ENCODE results near the gene CYB5B. TPM values are rescaled to one million over a fixed set of nuclear protein-coding genes. Genes with fewer than 3 reads are reported as not detected.

Gene CYB5B
- total RNA-seq, 2 experiments from 2014 or later = 179 to 183 TPM

- no peak for DNase-seq
- H3K36me3 Mint-ChIP-seq (ENCODE audit: low read depth) = peaks cover 4% of the 10 kb centered on the region
- no peaks in the 10 kb centered on the region for H3K4me1 Mint-ChIP-seq (ENCODE audit: low read depth)
- no peak overlapping the region for H3K4me3 Mint-ChIP-seq
- ChIA-PET POLR2A (no interaction called here), CTCF (interaction anchor here (2.7 kb wide), 1 partner anchor 81 kb away, joined by 11 read pairs; no protein-coding TSS in a partner anchor)
- H3K9me3 Mint-ChIP-seq (ENCODE audit: insufficient read depth) = no peaks in the 10 kb centered on the region
- ATAC-seq = no peak
- no peaks in the 10 kb centered on the region for H3K27me3 Mint-ChIP-seq (ENCODE audit: low read depth)
- H3K27ac Mint-ChIP-seq = no peak overlapping the region
These were observed 52.6 kb downstream of the CYB5B start for GRCh38 chr16:69476920-69477443.

GRCh38 chr16:69477546-69477945, 53.1 kb downstream of the CYB5B start:
- Mint-ChIP-seq H3K4me3 (no peak overlapping the region), H3K27me3 (ENCODE audit: low read depth) (no peaks in the 10 kb centered on the region), H3K27ac (no peak overlapping the region), H3K4me1 (ENCODE audit: low read depth) (no peaks in the 10 kb centered on the region), H3K36me3 (ENCODE audit: low read depth) (peaks cover 4% of the 10 kb centered on the region), H3K9me3 (ENCODE audit: insufficient read depth) (no peaks in the 10 kb centered on the region)
- no peak for DNase-seq
- no peak for ATAC-seq
- POLR2A ChIA-PET = no interaction called here
- CTCF ChIA-PET = interaction anchor here (2.7 kb wide), 1 partner anchor 81 kb away, joined by 11 read pairs; no protein-coding TSS in a partner anchor

- DNase-seq (no peak), ATAC-seq (no peak)
- Mint-ChIP-seq H3K27ac (no peak overlapping the region), H3K36me3 (ENCODE audit: low read depth) (peaks cover 4% of the 10 kb centered on the region), H3K4me1 (ENCODE audit: low read depth) (no peaks in the 10 kb centered on the region), H3K9me3 (ENCODE audit: insufficient read depth) (no peaks in the 10 kb centered on the region), H3K27me3 (ENCODE audit: low read depth) (no peaks in the 10 kb centered on the region), H3K4me3 (no peak overlapping the region)
- ChIA-PET POLR2A (no interaction called here), CTCF (interaction anchor here (2.7 kb wide), 1 partner anchor 82 kb away, joined by 11 read pairs; no protein-coding TSS in a partner anchor)
These were observed 54.3 kb downstream of the CYB5B start for GRCh38 chr16:69478685-69479084.

- H3K36me3 Mint-ChIP-seq (ENCODE audit: low read depth) = peaks cover 4% of the 10 kb centered on the region
- H3K27me3 Mint-ChIP-seq (ENCODE audit: low read depth) = no peaks in the 10 kb centered on the region
- H3K4me3 Mint-ChIP-seq = no peak overlapping the region
- DNase-seq (no peak), ATAC-seq (no peak)
- POLR2A ChIA-PET = no interaction called here
- no peaks in the 10 kb centered on the region for H3K9me3 Mint-ChIP-seq (ENCODE audit: insufficient read depth)
- CTCF ChIA-PET = no interaction called here
- H3K27ac Mint-ChIP-seq = no peak overlapping the region
- no peaks in the 10 kb centered on the region for H3K4me1 Mint-ChIP-seq (ENCODE audit: low read depth)
These were observed 55.4 kb downstream of the CYB5B start for GRCh38 chr16:69479775-69480174.

GRCh38 chr16:69481901-69482341, 57.5 kb downstream of the CYB5B start:
- H3K9me3 Mint-ChIP-seq (ENCODE audit: insufficient read depth) = no peaks in the 10 kb centered on the region
- ChIA-PET POLR2A (no interaction called here), CTCF (no interaction called here)
- DNase-seq = no peak
- no peaks in the 10 kb centered on the region for H3K4me1 Mint-ChIP-seq (ENCODE audit: low read depth)
- peaks cover 4% of the 10 kb centered on the region for H3K36me3 Mint-ChIP-seq (ENCODE audit: low read depth)
- no peak for ATAC-seq
- H3K27ac Mint-ChIP-seq = no peak overlapping the region
- H3K27me3 Mint-ChIP-seq (ENCODE audit: low read depth) = no peaks in the 10 kb centered on the region
- H3K4me3 Mint-ChIP-seq = no peak overlapping the region

GRCh38 chr16:69482410-69482991, 58.1 kb downstream of the CYB5B start:
- Mint-ChIP-seq H3K9me3 (ENCODE audit: insufficient read depth) (no peaks in the 10 kb centered on the region), H3K36me3 (ENCODE audit: low read depth) (peaks cover 4% of the 10 kb centered on the region), H3K27ac (no peak overlapping the region), H3K4me3 (no peak overlapping the region), H3K4me1 (ENCODE audit: low read depth) (no peaks in the 10 kb centered on the region), H3K27me3 (ENCODE audit: low read depth) (no peaks in the 10 kb centered on the region)
- ChIA-PET CTCF (no interaction called here), POLR2A (no interaction called here)
- DNase-seq = no peak
- ATAC-seq = no peak

- H3K36me3 Mint-ChIP-seq (ENCODE audit: low read depth) = peaks cover 4% of the 10 kb centered on the region
- no peaks in the 10 kb centered on the region for H3K4me1 Mint-ChIP-seq (ENCODE audit: low read depth)
- H3K27me3 Mint-ChIP-seq (ENCODE audit: low read depth) = no peaks in the 10 kb centered on the region
- ChIA-PET CTCF (no interaction called here), POLR2A (no interaction called here)
- ATAC-seq (no peak), DNase-seq (no peak)
- no peak overlapping the region for H3K4me3 Mint-ChIP-seq
- no peaks in the 10 kb centered on the region for H3K9me3 Mint-ChIP-seq (ENCODE audit: insufficient read depth)
- no peak overlapping the region for H3K27ac Mint-ChIP-seq
These were observed 59.2 kb downstream of the CYB5B start for GRCh38 chr16:69483611-69484010.

GRCh38 chr16:69485361-69485760, 60.9 kb downstream of the CYB5B start:
- no peak for DNase-seq
- ATAC-seq = no peak
- Mint-ChIP-seq H3K4me3 (no peak overlapping the region), H3K27ac (no peak overlapping the region), H3K9me3 (ENCODE audit: insufficient read depth) (no peaks in the 10 kb centered on the region), H3K4me1 (ENCODE audit: low read depth) (no peaks in the 10 kb centered on the region), H3K36me3 (ENCODE audit: low read depth) (no peaks in the 10 kb centered on the region), H3K27me3 (ENCODE audit: low read depth) (no peaks in the 10 kb centered on the region)
- POLR2A ChIA-PET = no interaction called here
- CTCF ChIA-PET = interaction anchor here (1.0 kb wide), 1 partner anchor 89 kb away, joined by 3 read pairs; no protein-coding TSS in a partner anchor

- no peaks in the 10 kb centered on the region for H3K9me3 Mint-ChIP-seq (ENCODE audit: insufficient read depth)
- ChIA-PET CTCF (no interaction called here), POLR2A (no interaction called here)
- H3K27ac Mint-ChIP-seq = no peak overlapping the region
- no peak for DNase-seq
- ATAC-seq = no peak
- H3K36me3 Mint-ChIP-seq (ENCODE audit: low read depth) = no peaks in the 10 kb centered on the region
- H3K4me1 Mint-ChIP-seq (ENCODE audit: low read depth) = no peaks in the 10 kb centered on the region
- no peaks in the 10 kb centered on the region for H3K27me3 Mint-ChIP-seq (ENCODE audit: low read depth)
- H3K4me3 Mint-ChIP-seq = no peak overlapping the region
These were observed 61.4 kb downstream of the CYB5B start for GRCh38 chr16:69485816-69486215.

- Mint-ChIP-seq H3K27me3 (ENCODE audit: low read depth) (no peaks in the 10 kb centered on the region), H3K4me1 (ENCODE audit: low read depth) (no peaks in the 10 kb centered on the region), H3K4me3 (no peak overlapping the region), H3K9me3 (ENCODE audit: insufficient read depth) (no peaks in the 10 kb centered on the region), H3K27ac (no peak overlapping the region), H3K36me3 (ENCODE audit: low read depth) (no peaks in the 10 kb centered on the region)
- ChIA-PET POLR2A (no interaction called here), CTCF (no interaction called here)
- no peak for ATAC-seq
- DNase-seq = no peak
These were observed 61.9 kb downstream of the CYB5B start for GRCh38 chr16:69486272-69486671.

GRCh38 chr16:69486724-69487123, 62.3 kb downstream of the CYB5B start:
- DNase-seq (no peak), ATAC-seq (no peak)
- Mint-ChIP-seq H3K9me3 (ENCODE audit: insufficient read depth) (no peaks in the 10 kb centered on the region), H3K27ac (no peak overlapping the region), H3K4me3 (no peak overlapping the region), H3K4me1 (ENCODE audit: low read depth) (no peaks in the 10 kb centered on the region), H3K36me3 (ENCODE audit: low read depth) (no peaks in the 10 kb centered on the region), H3K27me3 (ENCODE audit: low read depth) (no peaks in the 10 kb centered on the region)
- CTCF ChIA-PET = no interaction called here
- POLR2A ChIA-PET = no interaction called here

GRCh38 chr16:69490707-69491324, 66.4 kb downstream of the CYB5B start:
- ChIA-PET POLR2A (no interaction called here), CTCF (interaction anchor here (1.4 kb wide), 1 partner anchor 95 kb away, joined by 5 read pairs; no protein-coding TSS in a partner anchor)
- Mint-ChIP-seq H3K36me3 (ENCODE audit: low read depth) (no peaks in the 10 kb centered on the region), H3K9me3 (ENCODE audit: insufficient read depth) (no peaks in the 10 kb centered on the region), H3K4me1 (ENCODE audit: low read depth) (no peaks in the 10 kb centered on the region), H3K4me3 (no peak overlapping the region), H3K27ac (no peak overlapping the region), H3K27me3 (ENCODE audit: low read depth) (no peaks in the 10 kb centered on the region)
- DNase-seq (no peak), ATAC-seq (no peak)

All from activated CD8-positive, alpha-beta T cell treated with anti-CD3 and anti-CD28 coated beads, Interleukin-2, amount 10 ng/mL, durations not matched to agents 7 days and 5 days (primary cell).